GM21737 (cell line): ENCODE results near the gene RPP40.
"Not testable (repeated sequence)": the region's sequence is repeated elsewhere in the genome, so short reads cannot be mapped to it uniquely, and the experiment has no call there.

Source experiments
- ATAC-seq: cut with Tn5 transposase; IDR thresholded peaks from one replicate; pipeline ENCODE4 v1.9.1; 2021; ENCODE audit warnings: mild to moderate bottlenecking, moderate library complexity; ENCODE audit not compliant: unreplicated experiment

The RPP40 gene

DNA sequence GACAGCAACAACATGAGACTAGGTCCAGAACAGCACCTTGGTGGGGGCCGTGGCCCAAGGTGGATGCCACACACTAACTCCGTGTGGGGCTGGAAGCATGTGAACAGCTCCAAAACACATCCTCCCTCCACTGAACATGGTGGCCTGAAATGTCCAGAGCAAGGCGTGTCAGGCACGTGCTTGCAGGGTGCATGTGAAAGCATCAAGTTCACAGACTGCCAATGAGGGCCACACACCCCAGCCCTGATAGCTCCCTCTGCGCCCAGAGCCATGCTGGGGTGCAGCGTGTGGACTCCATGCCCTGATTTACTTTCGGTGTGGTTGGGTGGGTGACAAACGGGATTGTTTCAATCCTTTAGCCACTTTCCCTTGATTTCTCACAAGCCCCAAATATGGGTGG is 20.1 kb upstream of the RPP40 start:
- ATAC-seq, result no peak

DNA sequence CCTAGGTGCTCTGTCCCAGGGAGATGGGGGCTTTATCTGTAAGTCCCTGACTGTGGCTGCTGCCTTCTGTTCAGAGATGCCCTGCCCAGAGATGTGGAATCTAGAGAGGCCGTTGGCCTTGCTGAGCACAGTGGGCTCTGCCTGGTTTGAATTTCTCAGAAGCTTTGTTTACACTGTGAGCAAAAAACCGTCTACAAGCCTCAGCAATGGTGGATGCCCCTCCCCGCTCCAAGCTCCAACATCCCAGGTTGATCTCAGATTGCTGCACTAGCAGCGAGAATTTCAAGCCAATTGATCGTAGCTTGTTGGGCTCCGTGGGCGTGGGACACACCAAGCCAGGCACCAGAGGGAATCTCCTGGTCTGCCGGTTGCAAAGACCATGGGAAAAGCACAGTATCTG is 16.3 kb upstream of the RPP40 start:
- ATAC-seq, result no peak

DNA sequence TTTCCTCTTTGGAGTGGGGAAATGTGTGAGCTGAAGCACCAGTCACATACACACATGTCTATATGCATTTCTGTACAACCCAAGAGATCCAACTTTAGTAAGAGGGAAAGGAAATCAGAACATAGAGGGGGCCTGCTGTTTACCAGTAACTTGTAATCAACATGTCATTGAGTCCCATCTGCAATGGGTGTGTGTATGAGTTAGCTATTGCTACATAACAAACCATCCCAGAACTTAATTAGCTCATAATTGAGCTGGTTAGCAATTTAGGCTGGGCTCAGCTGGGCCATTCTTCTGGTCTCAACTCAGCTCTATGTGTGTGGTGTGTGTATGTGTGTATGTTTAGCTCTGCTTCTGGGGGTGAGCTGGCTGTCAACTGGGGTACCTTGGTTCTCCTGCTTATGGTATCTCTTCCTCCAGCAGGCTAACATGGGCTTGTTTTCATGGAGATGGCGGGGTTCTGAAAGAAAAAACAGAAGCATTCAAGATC is 10.3 kb upstream of the RPP40 start:
- no peak for ATAC-seq

DNA sequence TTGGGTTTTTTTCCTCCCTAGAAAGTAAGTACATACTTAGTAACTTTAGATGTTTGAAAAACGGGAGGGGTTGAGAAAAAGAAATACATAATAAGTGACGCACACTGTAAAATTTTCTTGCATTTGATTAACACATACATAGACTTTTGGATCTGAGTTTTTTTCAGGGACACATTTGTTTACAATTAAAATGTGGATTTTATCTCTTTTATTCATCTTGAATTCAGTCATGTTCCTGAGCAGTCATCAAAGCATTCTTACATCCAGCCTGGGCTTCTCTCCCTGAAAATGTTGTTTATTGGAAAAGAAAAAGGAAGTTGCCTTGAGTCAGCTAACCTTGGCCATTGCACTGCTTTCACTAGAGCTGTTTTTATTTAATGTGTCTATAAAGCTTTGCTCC is 8.7 kb upstream of the RPP40 start:
- no peak for ATAC-seq

DNA sequence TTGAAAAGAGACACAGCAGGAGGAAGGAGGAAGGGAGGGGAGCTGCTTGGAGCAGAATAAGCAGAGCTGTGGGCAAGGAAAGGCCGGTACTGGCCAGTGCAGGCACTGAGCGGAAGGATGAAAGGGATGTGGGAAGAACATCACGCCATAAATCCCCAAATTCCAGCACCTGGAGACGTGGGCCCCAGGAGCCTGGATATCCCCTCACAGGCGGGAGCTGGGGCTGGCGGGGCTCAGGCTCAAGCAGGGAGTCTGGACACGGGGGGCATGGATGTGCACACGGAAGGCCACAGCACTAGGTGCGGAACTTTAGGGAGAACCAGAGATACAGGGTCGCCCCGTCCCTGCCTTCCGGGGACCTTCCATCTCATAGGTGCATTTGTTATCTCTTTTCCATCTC is 7.5 kb upstream of the RPP40 start:
- no peak for ATAC-seq

DNA sequence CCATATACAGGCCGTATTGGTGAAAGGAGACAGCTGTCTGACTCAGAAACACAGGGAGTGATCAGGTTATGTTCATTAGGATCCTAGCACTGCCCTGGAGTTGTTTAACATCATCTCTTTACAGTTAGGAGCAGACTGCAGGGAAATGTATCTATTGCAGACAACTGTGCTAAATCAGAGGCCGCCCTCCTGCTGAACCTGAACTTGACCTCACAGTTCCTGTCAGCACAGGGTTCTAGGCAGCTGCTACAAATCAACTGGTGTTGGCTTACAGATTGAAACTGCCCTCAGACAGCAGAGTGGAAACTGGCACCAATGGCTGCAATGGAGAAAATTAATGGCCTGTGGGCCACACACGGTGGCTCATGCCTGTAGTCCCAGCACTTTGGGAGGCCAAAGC is 3.7 kb upstream of the RPP40 start:
- no peak for ATAC-seq

DNA sequence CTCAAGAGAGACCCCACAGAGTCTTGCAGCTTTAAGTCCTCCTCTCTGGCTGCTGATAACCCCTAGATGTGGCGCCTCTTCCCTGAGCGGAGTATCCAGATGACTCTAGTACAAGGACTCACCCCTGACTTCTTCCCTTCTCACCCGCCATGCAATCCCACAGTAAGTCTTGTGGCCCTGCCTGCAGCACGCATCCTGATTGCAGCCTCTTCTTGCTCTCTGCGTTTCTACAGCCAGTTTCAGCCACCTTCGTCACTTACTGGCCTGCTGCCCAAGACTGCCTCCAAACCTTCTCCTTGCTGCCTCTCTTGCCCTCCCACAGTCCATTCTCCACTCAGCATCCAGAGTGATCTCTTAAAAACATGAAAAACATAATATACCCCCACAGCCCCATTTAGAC is 2.4 kb upstream of the RPP40 start:
- ATAC-seq, result no peak

DNA sequence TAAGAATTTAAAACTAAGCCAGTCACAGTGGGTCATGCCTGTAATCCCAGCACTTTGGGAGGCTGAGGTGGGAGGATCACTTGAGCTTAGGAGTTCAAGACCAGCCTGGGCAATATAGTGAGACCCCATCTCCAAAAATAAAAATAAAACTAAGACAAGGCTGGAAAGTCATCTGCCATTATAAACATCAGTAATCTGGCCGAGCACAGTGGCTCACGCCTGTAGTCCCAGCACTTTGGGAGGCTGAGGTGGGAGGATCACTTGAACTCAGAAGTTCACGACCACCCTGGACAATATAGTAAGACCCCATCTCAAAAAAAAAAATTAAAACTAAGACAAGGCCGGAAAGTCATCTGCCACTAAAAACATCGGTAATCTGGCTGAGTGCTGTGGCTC is 1.2 kb upstream of the RPP40 start:
- not testable (repeated sequence) for ATAC-seq

DNA sequence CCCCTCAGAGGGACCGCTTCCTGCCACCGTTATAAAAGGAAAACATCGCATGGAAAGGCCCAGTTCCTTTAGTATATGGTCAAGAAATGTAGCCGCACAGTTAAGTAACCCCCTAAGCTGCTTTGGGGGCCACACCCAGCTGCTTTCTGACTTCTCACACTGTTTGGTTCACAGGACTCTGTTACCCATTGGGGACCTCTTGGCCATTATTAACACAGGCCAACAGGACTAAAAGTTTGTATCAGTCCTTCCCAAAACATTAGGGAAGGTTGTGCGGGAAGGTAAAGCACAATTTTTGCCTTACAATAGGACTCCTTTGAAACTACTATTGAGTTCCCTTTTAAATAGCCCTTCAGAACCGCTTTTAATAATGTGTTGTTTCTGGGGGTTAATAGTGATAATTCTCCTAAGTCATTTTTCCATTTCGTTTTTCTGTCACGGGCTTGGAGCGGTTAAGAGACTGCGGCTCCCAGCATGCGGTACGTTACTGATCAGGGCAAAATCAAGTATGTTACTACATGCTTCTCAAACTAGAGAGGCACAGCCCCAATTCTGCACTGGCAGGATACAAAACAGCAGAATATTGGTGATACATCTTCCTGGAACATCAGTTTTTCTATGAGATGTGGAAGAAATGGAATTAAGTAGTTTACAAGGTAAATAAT is 668 bp upstream of the RPP40 start:
- ATAC-seq, result no peak

DNA sequence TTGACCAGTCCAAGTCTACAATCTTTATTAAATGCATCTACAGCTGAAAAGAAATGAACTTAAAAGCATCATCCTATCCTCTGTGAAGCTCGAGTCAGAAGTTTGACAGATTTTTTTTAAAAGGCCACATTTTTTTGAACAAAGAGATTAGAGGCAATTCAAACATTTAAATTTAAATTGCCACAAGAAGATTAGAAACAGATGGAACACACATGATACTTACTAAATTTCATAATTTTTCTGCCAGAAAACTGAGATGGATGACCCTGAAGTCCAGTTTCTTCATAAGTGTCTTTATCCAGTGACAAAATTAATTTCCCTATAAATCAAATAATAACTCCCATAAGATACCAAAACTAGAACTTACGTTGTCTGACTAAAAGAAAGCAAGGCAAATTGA is 4.3 kb downstream of the RPP40 start:
- no peak for ATAC-seq

DNA sequence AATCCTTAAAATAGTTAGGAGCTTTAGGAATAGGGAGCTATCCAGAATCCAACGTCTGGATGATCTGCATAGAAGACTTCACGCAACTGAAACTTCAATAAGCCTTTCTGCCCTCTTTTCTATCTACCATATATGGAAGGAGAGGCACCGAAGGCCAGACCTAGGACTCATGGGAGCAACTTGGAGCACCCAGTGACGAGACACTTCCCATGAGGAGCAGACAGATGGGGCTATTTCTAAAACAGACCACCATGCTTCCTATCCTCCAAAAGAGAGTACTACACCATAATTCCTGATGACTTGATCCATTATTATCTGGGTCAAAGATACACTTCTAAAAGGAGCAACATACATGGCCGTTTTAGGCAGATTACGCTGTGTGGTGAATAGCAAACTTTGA is 6.0 kb downstream of the RPP40 start:
- no peak for ATAC-seq

DNA sequence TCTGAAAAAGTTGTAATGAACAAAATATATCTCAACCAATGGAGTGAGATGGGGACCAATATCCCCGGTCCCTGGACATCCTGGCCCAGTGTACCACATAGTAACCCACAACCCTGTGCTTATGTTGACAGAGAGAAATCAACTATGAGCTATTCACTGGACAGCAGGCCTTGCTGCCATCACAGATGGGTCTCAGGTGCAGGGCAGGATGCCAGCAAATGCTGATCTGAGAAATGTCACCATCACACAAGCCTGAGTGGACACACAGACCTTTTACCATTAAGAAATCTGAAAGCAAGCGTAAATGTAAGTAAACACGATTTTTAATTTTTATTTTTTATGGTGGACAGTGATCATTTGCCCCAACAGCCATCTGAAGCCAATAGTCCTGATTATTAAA is 9.1 kb downstream of the RPP40 start:
- no peak for ATAC-seq

DNA sequence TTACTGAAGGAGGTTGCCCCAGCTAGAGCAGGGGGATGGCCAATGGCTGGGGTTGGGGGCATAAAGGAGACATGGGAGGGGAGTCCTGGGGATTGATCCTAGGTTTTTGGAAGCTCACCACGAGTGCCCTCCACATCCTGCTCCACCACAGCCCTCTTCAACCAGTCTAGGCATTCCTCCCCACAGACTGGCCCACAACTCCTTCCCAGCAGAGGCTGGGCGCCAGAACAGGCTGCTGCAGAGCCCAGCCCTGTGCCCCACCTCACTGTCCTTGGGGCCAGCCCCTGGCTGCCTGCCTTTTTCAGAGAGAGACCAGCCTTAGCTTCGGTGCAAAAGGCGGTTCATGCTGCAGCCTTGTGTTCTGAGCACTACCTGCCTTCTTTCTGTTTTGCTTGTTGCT is 16.4 kb downstream of the RPP40 start:
- no peak for ATAC-seq

DNA sequence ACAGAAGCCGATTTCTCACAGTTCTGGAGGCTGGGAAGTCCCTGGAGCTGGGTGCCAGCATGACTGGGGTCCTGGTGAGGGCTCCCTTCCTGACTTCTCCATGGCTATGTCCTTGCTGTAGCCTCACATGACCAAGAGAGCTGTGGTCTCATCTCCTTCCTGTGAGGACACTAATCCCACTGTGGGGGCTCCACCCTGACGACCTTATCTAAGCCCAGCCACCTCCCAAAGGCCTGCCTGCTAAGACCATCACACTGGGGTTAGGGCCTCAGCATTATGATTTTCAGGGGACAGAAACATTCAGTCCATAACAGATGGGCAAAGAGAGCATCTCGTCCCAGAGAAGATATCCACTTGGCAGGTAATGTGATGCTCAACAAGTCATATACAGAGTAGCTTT is 16.8 kb downstream of the RPP40 start:
- no peak for ATAC-seq

DNA sequence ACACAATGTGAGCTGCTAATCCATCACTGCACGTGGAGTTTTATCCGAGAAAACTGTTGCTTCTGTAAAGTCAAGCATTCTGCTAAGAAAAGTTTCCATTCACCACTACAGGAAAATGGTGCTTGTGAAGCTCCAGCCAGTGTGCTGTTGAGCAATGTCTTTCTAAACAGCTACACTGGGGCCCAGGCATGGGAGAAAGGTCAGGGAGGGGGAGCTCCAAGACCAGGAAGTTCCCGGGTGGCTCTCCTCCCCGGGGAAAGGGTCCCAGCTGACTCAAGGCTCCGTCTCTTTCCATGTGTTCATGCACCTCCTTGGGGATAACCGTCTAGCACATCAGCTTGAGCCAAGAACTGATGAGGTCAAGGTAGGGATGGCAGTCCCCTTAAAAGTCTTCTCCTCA is 20.5 kb downstream of the RPP40 start:
- no peak for ATAC-seq

DNA sequence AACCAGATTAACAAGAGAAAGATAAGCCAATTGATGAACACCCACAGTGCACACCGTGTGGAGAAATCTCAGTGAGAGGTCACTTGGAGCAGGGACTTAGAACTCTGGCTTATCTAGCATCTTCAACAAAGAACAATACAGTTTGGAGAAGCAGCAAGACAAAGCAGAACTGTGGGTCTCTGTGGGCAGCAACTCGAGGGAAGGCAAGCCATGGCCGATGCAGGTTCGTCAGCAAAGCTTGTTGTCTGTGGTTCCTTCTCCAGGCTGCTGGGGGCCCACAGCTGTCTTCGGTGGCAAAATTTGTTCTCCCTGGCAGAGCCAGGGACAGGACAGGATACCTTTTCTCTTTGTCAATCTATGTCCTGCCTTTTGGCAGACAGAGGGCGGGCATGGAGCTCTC is 22.1 kb downstream of the RPP40 start:
- no peak for ATAC-seq

DNA sequence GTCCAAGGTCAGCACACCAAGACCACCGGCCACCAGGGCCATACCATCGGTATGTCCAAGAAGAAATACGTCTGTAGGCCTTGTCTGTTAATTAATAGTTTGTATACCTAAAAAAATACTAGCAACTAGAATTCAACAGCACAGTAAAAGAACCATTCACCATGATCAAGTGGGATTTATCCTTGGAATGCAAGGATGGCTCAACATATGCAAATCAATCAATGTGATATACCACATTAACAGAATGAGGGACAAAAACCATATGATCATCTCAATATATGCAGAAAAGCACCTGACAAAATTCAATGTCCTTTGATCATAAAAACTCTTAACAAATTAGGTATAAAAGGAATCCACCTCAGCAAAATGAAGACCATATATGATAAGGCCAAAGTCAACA is 24.4 kb downstream of the RPP40 start:
- no peak for ATAC-seq

DNA sequence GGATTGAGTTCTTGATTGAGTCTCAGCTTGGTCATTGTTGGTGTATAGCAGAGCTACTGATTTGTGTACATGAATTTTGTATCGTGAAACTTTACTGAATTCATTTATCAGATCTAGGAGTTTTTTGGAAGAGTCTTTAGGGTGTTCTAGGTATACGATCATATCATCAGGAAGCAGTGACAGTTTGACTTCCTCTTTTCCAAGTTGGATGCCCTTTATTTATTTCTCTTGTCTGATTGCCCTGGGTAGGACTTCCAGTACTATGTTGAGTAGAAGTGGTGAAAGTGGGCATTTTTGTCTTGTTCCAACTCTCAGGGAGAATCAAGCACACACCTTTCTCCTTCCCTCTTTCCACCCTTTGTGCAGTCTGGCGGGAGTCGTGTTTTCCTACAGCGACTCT is 26.4 kb downstream of the RPP40 start:
- no peak for ATAC-seq

DNA sequence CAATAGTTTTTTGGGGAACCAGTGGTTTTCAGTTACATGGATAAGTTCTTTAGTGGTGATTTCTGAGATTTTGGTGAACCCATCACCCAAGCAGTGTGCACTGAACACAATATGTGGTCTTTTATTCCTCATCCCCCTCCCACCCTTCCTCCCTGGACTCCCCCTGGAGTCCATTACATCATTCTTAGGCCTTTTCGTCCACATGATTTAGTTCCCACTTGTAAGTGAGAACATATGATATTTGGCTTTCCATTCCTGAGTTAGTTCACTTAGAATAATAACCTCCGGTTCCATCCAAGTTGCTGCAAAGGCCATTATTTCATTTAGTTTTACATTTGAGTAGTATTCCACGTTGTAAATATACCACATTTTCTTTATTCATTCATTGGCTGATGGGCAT is 28.3 kb downstream of the RPP40 start:
- no peak for ATAC-seq

DNA sequence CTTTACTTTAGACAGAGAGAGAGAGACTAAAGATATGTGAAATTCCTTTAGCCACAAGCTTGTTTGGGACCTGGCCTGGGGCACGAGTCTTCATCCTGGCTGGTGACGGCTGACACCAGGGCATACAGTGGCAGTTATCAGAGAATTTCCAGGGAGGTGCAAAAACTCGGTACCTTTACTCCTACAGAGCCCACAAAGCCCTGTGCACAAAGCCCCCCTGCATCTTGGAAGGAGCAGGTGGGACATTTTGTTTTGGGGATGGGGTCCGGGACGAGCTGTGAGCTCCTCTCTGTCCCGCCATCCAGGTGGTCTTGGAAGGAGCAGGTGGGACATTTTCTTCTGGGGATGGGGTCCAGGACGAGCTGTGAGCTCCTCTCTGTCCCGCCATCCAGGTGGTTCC is 28.9 kb downstream of the RPP40 start:
- no peak for ATAC-seq

DNA sequence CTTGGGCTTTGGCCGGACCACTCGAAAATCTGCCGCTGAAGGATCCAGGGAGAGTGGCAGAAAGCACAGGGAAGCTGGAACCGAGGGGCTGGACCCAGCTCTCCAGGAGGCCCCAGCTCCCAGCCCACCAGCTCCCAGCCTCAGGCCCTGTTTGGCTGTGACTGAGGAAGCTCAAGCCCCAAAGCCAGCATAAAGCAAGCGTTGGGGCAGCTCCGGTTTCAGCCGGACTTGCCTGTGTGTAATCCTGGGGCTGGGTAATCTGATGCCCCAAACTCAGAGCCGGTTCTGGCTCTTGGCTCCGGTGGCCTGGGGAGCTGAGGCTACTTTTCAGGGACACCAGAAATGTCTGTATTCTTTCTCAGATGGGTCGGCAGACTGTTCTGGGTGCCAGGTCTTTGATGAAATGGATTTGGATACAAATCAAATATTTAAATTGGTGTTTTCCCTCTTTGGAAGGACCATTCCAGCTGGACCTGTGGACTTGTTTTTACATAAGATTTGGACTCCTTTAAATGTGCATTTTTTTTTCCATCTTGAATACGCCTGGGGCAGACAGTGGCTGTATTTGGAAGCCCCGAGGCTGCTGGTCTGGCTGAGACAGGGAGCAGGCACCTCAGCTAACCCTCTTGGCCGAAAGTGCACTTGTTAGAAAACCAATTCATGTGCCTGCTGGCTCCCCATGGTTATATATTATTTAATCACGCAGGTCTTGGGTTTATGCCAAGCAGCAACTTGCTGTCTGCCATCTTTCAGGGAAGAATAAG is 29.7 kb downstream of the RPP40 start:
- no peak for ATAC-seq

DNA sequence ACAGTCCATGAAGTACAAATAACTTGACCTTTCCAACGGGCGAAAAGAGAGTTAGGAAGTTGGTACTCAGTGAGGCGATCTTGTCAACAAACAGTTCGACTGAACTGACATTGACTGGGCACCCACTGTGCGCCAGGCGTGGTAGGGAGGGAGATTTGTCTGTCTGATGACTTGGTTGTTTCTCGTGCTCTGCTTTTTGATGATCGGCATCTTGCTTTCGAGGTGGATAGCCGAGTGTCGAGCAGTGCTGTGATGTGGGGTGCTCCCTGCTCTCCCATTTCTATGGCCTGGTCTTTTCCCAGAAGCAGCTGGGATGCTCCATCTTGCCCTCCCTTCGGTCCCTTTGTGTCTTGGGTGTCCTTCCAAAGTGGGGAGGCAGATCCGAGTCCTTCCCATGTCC is 30.4 kb downstream of the RPP40 start:
- no peak for ATAC-seq

DNA sequence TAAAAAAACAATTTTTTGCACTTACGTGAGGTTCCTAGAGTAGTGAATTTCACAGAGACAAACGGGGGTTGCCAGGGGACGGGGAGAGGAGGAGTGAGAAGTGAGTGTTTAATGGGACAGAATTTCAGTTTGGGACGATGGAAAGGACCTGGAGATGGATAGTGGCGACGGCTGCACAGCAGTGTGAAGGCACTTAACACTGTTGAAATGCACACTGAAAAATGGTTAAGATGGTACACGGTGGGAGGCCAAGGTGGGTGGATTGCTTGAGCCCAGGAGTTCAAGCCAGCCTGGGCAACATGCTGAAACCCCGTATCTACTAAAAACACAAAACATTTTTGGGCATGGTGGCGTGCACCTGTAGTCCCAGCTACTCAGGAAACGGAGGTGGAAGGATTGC is 31.4 kb downstream of the RPP40 start:
- ATAC-seq, result no peak
